ENCODE measurements around the gene RASGRP3.

RASGRP3 gene

DNA sequence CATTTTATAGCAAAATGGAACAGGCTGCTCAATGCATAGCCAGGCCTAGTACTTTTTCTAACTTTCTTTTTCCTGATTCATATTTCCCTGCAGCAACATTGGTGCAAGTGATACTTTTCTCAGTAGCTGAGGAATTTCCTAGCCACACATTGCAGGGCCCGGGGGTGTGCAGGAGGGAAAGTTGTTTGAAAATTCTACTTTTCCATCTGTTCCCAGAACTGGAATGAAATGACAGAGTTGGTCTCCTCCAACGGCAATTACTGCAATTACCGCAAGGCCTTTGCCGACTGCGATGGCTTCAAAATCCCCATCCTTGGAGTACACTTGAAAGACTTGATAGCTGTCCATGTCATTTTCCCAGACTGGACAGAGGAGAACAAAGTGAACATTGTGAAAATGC is 50.5 kb downstream of the RASGRP3 start:
- DNase-seq: no peak

DNA sequence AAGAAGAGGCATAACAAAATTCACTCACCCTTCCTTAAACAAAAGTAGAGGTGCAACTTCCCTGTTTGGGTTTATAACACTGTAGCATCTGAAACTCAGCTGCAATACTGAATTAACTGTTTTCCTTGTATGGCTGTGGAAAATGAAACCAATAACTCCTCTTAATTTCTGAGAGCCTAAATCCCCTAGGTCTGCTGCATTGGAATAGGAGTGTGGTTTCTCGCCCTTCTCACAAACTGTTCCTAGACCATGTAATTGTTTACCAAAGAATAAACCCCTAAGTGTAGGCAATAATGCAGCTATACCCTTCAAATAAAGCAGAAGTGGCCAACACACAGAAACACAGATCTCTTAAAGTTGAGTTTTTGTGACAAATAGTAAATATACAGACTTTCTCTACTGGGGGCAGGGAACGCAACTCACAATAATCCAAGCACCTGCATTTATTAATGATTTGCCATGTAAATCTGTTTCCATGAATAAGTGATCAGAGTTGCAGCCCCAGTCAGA is 52.0 kb downstream of the RASGRP3 start:
- DNase-seq: no peak

DNA sequence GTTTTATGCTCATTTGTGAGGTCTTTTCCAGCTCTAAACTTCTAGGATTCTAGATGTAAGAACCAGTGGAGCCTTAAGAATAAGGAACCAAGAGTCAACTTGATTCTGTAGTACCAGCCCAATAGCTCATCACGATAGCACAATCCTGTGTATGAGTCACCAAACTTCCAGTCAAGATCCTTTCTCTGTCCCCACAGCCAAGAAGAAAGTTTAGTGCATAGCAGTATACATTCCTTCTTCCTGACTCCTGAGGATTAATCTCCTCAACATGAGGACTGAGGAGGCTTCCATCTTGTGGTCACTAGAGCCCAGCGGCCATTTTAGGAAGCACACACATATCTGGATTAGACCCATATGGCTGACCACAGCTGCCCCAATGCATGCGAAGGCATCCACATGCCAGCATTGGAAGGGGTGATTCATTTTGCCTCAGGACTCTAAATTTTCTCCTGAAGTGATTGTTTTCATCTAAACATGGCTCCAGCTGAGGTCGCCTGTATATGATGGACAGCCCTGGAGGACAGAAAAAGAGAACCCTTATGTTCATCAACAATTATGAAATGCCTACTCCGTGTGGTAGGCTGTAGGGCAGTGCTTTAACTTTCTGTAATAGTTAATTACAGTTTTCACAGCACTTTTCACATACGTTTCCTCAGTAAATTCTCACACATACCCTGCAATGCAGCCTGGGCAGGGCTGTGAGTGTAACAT is 53.5 kb downstream of the RASGRP3 start:
- DNase-seq: no peak

DNA sequence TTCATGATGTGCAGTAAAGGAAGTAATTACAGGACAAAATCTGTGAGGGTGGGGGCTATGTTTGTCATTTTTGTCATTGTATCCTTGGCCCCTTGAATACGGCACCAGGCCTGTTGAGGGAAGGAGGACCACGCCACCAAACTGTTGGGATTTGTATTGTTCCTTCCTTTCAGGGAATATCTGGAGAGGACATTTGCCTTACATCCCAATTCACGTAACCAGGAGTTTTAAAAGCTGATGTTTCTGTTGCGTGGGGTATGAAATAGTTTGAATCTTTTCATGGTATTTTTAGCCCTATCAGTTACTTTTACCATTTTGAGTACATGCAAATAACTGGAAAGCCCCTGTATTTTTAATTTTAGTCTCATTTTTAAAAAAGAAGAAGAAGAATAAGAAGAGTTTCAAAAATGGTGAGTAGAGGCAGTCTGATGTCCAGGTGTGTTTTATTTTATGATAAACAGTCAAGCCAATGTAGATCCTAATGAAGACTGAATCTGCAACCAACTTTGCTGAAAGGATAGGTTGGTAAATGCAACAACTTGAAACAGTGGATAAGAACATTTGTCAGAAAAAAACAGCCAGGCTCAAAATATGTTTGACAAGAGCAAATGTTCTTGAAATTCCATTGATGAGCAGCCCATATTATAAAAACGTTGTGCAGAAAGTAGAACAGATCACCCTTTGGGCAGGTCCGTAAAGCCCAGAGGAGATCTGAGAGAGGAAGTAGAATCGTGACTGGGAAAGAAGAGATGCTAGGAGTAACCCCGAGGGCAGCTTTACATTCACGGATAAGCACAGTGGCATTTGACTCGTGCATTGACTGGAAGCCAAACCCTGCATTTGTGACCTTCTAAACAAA is 54.5 kb downstream of the RASGRP3 start:
- DNase-seq: no peak

DNA sequence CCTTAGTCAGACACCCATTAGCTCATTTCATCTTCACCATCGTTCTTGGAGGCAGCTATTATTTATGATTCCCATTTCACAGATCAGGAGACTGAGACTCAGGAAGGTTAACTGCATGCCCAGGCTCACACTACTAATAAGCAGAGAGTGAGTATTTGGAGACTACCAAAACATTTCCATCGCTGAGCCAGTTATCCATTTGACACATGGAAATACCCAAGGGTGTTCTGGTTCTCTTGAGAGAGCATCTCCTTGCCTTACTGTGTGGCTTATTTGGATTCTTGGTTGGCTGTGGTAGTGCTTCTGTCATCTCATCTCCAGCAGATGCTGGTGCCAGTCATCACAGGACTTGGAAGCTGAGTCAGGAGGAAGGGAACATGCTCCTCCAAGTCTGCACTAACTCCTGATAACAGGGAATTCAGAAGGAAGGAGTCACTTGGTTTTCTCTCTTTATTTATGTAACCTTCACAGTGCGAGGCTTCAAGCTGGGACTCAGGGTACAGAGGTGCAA is 55.2 kb downstream of the RASGRP3 start:
- DNase-seq: no peak

DNA sequence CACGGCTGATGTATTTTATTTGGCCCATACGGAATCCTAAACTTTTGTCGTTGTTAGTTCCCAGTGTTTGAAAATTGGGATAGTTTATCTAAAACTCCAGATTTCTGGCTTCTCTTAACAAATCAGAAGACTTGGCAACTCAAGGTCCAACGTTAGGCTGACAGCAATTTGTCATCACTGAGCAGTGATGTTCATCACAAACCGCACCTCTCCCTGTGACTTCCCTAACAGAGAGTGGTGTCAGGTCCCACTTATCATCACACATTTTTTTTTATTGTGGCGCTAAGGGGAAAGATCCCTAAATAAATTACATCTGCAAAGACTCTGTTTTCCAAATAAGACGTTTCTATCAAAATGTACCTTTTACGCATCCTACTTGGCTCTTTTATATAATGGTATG is 55.7 kb downstream of the RASGRP3 start:
- DNase-seq: no peak

DNA sequence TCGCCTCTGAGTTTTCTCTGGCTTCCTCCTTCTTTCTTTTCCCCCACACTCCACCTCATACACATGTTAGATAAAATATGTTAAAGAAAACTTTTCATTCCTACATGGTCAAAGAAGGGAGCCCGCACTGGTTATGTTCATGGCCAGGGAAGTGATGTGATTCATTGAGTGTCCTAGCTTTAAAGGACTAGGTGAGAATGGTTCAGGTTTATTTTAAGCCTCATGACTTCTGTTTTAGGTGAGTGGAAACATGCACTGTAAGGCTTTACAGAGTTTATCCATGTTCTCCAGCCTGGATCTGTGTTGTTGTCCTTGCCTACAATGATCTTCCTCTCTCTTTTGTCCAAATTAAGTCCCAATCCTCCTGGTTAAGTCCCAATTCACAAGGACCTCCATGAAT is 56.5 kb downstream of the RASGRP3 start:
- DNase-seq: no peak

DNA sequence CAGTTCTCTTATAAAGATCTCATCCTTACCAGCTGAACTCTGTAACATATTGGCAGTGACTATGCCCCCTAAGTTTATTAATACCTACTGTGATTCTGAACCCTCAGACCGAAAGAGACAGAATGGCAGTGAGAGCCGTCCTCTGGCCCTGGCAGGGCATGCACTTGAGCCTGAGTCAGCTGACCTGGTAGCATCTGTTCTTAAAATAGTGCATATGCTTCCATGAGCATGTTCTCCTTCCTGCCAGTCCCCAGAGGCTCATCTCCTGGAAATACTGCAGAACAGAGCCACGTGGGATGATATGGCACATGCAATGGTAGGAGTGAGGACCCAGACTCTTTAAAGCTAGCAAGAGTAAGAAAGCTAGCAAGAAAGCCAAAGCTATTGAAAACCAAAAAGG is 59.0 kb downstream of the RASGRP3 start:
- no peak for DNase-seq

DNA sequence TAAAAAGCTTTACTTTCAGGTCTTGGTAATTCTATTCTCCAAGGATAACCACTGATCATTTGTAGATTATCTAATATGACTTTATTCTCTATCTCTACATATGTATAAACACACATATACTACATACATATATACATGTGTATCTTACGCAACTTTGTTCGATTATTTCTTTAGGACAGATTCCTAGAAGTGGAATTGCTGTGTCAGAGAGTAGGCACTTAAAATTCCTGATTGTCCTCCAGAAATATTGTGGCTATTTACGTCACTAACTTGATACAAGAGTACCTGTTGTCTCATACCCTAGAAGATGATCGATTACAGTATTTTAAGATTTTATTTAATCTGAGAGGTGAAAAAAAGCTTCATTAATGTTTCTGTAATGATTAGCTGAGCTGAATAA is 64.8 kb downstream of the RASGRP3 start:
- DNase-seq: no peak

DNA sequence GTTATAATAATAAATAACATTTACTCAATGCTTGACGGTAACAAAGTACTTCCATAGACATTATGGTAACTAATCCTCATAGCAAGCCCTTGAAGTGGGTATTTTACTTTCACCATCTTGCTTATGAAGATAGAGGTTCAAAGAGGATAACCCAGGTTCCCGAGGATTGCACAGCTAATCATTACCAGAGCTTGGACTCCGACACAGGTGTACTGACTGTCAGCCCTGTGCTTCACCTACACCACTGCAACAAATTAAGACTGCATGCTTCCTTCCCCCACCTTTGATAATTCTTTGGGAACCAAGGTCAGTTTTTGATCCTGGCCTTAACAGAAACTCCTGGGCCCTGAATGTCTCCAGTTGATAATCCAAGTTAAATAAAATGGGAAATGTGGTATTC is 73.8 kb downstream of the RASGRP3 start:
- DNase-seq: no peak

DNA sequence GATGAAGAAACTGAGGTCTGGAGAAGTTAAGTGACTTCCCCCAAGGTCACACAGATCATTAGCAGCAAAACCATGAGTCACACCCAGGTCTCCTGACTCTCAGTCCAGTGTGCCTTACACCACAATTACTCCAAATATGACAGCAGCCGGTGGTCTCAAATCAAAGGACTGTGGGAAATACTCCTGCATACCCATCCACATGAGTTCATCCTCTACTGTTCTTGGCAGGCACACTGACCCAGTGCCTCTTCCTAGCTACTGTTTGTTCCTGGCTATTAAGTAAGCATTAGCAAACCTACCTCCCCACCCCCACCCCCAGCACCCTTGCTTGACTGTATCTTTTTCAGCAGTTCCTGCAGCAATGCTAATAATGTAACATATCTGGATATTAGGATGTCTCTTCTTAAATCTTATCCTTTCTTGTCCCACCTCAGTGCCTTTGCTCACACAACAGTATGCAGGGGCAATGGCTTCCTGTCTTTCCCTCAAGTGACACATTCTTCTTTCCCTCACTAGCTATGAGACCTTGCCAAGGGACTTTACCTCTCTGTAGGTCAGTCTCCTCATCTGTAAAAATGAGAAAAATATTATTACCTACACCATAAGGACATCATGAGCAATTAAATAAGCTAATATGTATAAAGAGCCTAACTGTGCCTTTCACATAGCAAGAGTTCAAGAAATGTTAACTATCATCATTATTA is 76.5 kb downstream of the RASGRP3 start:
- DNase-seq: no peak

DNA sequence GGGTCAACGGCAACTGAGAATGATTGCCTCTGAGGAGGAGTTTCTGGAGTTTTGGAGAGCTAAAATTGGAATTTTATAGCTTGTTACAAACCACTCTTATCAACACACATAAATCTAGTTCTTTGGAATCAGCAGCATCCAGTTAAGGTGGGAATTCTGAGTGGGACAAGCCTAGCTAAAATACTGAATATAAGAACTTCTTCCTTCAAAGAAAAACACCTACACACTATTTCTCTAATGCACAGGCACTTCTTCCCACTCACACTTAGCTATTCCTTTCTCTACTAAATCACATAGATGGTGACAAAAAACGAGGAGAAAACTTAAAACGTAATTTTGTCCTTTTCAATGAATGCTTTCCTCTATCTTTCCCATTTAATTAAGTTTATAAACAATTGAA is 79.2 kb downstream of the RASGRP3 start:
- no peak for DNase-seq

DNA sequence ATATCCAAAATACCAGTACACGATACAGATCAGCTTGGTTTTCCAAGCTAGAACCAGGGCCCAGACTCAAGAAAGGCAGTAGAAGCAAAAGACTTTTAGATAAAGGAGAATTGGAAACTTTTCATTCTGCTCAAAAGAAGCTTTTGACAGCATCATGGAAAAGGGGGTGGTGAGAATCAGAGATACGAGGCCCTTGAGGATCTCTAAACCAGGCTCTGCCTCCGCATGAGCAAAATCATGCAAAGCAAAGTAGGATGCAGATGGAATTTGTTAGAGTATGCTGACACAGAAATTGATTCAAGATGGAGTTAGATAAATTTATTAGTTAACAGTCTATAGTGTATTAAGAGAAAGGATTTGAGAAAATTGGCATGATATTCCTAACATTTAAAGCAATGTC is 82.9 kb downstream of the RASGRP3 start:
- DNase-seq: no peak

DNA sequence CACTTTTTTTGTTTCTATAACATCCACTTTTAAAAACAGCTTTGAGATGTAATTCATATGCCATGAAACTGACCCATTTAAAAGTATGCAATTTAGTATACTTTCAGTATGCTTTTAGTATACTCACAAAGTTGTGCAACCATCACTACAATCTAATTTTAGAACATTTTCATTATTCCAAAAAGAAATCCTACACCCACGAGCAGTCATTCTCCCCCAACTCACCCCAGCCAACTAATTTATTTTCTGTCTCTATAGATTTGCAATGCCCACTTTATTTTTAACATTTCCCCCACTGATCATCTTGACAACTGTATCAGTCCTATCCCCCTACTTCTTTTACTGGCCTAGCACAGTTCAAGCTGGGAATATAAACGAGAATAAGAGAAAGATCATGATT is 83.6 kb downstream of the RASGRP3 start:
- no peak for DNase-seq

DNA sequence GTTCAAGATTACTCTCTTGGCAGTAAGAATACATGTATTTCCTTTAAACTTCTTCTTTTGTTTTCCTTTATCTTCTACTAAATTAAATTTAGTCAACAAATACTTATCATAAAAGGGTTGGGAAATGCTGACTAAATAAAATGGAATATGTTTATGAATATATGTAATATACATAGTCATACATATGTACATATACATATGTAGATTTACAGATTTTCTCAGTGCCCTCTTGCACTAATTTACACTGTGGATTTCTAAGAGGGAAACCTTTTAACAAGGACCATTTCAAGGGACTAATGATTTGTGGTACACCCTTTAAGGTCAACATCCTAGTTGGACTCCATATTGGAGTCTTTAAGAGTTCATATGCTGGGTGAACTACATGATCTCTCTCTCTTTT is 85.4 kb downstream of the RASGRP3 start:
- no peak for DNase-seq

DNA sequence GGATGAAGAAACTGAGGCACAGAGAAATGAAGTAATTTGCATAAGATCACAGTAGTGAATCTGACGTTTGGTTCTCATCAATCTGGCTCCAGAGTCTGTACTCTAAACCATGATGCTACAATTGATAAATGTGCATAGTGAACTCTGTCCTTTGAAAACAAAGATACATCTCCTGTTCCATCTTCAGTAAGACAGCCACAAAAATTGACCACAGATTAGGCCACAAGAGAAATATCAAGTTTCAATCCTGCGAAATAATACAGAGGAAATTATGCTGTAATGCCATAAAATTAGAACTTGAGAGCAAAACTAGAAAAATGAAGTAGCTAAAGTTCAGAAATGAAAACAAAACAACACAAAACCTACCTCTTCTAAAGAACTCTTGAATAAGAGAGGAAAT is 94.2 kb downstream of the RASGRP3 start:
- DNase-seq: no peak

DNA sequence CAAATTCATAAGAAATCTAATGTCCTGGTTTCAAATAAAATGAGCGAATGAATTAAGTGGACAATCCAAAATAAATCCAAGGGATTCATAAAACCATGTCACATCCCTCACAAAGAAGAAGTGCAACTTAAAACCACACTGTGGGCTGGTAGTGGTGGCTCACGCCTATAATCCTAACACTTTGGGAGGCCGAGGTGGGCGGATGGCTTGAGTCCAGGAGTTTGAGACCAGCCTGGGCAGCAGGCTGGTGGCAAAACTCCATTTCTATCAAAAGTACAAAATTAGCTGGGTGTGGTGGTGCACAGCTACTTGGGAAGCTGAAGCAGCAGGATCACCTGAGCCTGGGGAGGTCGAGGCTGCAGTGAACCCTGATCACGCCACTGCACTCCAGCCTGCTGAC is 97.2 kb downstream of the RASGRP3 start:
- DNase-seq: no peak

DNA sequence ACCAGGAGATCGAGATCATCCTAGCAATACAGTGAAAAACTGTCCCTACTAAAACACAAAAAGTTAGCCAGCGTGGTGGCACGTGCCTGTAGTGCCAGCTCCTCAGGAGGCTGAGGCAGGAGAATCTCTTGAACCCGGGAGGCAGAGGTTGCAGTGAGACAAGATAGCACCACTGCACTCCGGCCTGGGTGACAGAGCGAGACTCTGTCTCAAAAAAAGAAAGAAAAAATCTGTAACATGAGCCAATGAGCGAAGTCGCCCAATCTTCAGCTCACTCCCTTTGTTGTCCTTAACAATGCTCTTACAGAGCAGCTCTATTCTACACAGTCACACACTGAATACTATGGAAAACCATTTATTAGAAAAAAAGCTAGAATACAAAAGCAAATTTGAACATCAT is 100.6 kb downstream of the RASGRP3 start:
- no peak for DNase-seq

DNA sequence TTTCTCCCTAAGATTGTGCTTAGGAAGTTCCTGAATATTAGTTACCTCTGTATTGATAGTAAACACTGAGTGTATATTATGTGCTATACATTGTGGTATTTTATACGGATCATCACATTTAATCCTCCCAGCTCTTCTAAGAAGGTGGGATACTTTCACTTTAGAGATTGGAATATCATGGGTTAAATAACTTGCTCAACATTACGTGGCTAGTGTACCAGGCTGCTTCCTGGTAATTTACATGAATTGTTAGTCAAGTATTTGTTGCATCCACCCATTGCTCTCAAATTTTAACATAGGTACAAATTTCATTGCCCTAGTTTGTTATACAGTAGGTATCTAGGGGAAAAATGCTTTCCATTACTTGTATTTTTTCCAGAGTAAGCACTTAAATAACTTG is 101.2 kb downstream of the RASGRP3 start:
- DNase-seq: no peak

DNA sequence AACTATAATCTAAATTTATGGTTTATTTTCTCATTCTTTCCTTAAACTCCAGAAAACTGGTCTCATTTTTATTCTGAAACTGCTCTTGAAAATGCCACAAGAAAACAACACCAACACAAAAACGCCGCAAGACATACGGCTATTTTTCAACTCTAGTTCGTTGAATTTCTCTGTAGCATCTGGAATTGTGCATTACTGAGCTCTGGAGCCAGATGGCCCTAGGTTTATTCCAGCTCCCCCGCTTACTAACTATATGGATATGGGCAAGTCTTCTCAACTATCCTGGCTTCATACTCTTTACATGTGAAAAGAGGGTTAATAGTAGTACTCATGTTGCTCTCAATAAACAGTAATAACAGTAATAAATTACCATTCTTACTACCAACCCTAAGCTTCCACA is 102.8 kb downstream of the RASGRP3 start:
- DNase-seq: no peak

DNA sequence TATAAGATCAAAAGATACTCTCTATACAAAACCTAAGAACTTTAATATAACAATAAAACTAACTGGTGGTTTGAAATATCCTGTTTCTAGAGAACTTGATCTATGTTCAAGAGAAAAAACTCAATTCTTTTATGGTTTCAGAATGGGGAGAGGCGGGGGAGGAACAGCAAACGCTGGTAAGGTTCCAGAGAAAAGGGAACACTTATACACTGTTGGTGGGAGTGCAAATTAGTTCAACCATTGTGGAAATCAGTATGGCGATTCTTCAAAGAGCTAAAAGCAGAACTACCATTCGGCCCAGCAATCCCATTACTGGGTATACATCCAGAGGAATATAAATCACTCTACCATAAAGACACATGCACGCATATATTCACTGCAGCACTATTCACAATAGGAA is 105.4 kb downstream of the RASGRP3 start:
- DNase-seq: no peak

DNA sequence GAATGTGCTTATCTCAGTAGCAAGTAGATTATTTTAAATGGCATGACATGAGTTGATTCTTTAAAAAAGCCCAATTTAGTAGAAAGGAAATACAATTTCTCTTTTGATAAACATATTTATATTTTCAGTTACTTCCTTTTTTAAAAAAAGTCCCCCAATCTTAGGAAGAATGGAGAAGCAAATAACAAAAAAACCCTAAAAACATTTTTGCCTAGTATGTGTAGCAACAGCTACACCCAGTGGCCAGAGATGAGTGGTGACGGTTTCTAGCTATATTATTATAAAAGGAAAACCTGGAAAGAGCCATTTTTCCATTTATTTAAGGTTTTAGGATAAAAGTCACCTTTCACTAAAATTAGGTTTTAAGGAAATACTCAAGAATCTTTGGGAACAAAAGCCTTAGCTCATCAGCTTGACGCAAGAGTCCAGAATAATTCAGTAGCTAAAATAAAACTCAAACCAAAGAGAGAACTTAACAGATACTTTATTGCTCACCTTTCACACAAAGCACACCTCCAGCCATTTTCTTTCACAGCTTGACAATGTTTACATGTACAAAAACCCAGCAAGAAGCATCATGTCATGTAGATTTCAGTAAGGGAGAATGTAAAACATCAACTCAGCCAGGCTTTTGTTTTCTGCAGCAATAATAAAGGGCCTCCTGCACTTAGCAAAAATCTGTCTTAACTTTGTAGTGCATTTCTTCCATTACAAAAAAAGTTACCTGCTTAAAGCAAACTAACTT is 106.9 kb downstream of the RASGRP3 start:
- DNase-seq: no peak

DNA sequence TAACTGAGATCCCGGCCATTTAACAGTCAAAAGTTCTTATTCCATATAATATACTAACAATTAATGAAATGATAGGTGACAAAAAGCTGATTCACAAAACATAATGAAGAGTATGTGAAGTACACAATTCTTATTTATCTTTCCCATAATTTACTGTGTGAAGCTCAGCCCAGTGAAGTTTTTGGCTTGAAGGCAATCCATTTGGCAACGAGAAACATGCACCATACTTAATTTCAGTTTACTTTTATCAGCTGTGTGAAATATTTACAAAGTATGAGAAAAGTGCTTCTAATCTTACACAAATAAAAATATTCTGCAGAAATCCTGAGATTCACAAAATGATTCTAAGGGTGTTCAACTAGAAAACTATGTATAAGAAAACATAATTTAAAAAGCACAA is 110.3 kb downstream of the RASGRP3 start:
- DNase-seq: no peak

Measured in NCI-H2107 (cell line).